ENCODE measurements around the gene OTOG. TPM values are rescaled to one million over a fixed set of nuclear protein-coding genes. Genes with fewer than 3 reads are reported as not detected.

The OTOG gene
- total and polyA plus RNA-seq, 12 donors, result not detected

DNA sequence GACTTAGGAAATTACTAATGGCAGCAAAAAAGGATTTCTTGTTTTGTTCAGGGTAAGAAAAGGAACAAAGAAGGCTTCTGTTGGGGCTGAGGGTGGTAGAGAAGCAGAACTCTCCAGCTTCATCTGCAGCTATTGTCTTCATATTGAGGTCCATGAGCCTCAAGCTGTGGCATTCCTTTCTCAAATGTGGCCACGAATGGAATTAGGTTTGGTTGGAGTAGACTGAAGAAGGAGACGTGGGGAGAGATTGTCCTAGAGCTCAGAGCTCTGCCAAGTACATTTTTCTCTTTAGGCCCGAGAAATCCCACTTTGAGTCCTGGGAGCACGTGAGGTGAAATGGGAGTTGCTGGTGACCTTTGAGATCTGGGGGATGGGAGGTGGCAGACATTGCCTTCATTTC, 146.5 kb downstream of the OTOG start:
- H3K4me3 ChIP-seq, result no peak overlapping the region
- intact Hi-C loops (cut with DNase I), result no loop called here
- peaks cover 28% of the 10 kb centered on the region for H3K27me3 ChIP-seq
- no peaks in the 10 kb centered on the region for H3K9me3 ChIP-seq (replicated peaks in 1 of 3)
- DNase-seq, result no peak
- WGBS, 4 donors, result 67 to 72% (median 70%) methylated on average over 4 of the region's 4 CpGs
- TF ChIP-seq POLR2A (IDR thresholded peaks at IDR 0.05), result no peak
- TF ChIP-seq, protein P1, sequence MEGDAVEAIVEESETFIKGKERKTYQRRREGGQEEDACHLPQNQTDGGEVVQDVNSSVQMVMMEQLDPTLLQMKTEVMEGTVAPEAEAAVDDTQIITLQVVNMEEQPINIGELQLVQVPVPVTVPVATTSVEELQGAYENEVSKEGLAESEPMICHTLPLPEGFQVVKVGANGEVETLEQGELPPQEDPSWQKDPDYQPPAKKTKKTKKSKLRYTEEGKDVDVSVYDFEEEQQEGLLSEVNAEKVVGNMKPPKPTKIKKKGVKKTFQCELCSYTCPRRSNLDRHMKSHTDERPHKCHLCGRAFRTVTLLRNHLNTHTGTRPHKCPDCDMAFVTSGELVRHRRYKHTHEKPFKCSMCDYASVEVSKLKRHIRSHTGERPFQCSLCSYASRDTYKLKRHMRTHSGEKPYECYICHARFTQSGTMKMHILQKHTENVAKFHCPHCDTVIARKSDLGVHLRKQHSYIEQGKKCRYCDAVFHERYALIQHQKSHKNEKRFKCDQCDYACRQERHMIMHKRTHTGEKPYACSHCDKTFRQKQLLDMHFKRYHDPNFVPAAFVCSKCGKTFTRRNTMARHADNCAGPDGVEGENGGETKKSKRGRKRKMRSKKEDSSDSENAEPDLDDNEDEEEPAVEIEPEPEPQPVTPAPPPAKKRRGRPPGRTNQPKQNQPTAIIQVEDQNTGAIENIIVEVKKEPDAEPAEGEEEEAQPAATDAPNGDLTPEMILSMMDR (IDR thresholded peaks at IDR 0.05), result no peak
- no peaks in the 10 kb centered on the region for H3K4me1 ChIP-seq (replicated peaks in 1 of 2)
- no peak overlapping the region for H3K27ac ChIP-seq
- H3K36me3 ChIP-seq (replicated peaks in 1 of 2), result no peaks in the 10 kb centered on the region

DNA sequence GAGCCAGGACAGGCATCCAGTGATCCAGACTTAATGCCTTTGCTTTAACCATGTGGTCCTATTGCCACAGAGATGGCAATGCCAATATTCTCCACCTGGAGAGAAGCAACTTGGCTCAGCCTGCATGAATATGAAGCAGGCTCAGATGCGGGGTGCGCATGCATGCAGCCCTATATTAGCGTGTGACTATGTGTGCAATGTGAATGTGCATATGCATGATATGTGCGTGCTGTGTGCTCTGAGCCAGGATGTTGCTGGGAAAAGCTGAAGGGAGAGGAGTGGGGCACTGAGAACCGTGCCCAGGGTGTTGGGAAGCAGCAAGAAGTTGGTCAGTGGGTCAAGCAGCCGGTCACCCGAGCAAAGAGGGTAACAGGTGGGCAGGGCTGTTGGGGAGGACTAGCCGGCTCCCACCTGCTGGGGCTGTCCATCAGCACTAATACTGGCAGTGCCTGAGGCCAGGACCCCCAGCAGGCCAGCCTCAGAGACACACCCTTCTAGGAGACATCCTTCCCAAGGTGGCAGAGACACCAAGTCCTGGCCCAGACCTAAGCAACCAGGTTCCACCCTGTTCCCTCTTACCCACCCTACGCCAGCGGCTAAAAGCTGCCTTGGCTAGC, 147.5 kb downstream of the OTOG start:
- intact Hi-C loops (cut with DNase I), result no loop called here
- no peak overlapping the region for H3K27ac ChIP-seq
- H3K36me3 ChIP-seq (replicated peaks in 1 of 2), result no peaks in the 10 kb centered on the region
- H3K9me3 ChIP-seq (replicated peaks in 1 of 3), result no peaks in the 10 kb centered on the region
- 81 to 90% (median 87%) methylated on average over 10 of the region's 10 CpGs for WGBS, 4 donors
- H3K4me1 ChIP-seq (replicated peaks in 1 of 2), result no peaks in the 10 kb centered on the region
- no peak for DNase-seq
- peaks cover 28% of the 10 kb centered on the region for H3K27me3 ChIP-seq
- no peak overlapping the region for H3K4me3 ChIP-seq
- TF ChIP-seq, protein P1 (IDR thresholded peaks at IDR 0.05), result no peak
- TF ChIP-seq POLR2A (IDR thresholded peaks at IDR 0.05), result no peak

DNA sequence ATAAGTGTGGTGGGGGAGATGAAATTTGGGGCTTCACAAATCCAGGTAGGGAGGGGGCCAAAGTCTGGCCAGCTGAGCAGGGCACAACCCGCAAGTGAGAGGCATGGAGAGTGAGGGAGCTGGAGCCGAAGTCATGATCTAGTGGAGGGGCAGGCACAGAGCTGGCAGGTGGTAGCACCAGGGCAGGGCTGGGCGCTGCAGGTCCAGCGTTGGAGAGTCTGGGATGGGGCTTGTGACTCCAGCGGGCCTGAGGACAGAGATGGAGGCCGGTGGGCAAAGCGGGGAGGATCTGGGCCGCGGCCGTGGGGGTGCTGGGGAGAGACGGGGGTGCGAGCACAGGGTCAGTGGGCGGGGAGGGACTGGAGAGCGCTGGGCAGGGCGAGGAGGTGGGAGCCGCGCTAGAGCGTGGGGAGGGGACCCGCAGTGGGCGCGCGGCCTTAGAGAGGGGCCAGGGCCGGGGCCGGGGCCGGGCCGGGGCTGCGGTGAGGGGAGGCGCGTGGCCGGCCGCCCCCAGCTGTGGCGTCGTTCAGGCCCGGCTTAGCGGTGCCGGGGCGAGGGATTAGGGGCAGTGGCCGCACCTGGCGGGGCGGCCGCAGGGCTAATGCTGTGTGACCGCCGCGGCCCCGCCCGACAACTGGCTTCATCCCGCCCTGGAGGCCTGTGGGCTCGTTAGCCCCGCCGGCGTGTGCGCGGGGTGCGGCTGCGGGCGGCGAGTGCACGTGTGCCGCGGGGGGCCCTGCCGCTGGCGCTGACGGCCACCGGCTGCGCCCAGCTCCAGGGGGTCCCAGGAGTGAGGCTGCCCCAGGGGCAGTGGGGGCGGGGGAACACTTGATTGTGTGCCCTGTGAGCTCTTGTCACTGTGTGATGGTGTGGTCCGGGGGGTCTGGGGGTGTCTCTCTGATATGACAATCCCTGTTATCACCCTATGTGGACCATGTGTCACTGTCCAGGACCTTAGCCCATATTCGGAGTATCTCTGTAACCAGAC, 148.7 kb downstream of the OTOG start:
- Histone ChIP-seq H3K36me3 (replicated peaks in 1 of 2) (no peaks in the 10 kb centered on the region), H3K27ac (no peak overlapping the region), H3K9me3 (replicated peaks in 1 of 3) (no peaks in the 10 kb centered on the region), H3K4me3 (no peak overlapping the region), H3K4me1 (replicated peaks in 1 of 2) (no peaks in the 10 kb centered on the region), H3K27me3 (peaks cover 28% of the 10 kb centered on the region)
- 7 to 27% (median 18%) methylated on average over 7 to 68 of the region's 68 CpGs for WGBS, 4 donors
- no peak for DNase-seq
- TF ChIP-seq, protein P1 (IDR thresholded peaks at IDR 0.05), result no peak
- no peak for TF ChIP-seq POLR2A (IDR thresholded peaks at IDR 0.05)
- intact Hi-C loops (cut with DNase I), result no loop called here

DNA sequence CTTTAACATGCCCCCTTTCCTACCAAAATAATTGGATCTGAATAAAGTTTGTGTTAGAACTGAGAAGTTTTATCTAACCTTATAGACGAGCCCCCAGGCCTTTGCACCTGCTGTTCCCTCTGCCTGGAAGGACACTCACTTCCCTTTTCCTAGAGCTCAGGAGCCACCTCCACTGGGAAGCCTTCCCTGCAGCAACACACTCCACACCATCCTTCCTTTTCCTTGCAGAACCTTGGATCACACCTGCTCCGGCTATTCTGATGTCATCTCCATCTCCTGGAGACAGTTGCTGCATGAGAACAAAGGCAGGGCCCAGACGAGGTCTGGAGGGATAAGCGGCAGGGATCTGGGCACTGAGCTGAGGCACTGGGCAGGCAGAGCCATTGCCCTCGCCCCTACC, 149.7 kb downstream of the OTOG start:
- no peak for DNase-seq
- no peak for TF ChIP-seq POLR2A (IDR thresholded peaks at IDR 0.05)
- TF ChIP-seq, protein P1 (IDR thresholded peaks at IDR 0.05), result no peak
- H3K4me3 ChIP-seq, result no peak overlapping the region
- H3K4me1 ChIP-seq (replicated peaks in 1 of 2), result no peaks in the 10 kb centered on the region
- intact Hi-C loops (cut with DNase I), result no loop called here
- WGBS, 4 donors, result 57 to 78% (median 71%) methylated on average over 2 to 5 of the region's 5 CpGs
- H3K36me3 ChIP-seq (replicated peaks in 1 of 2), result no peaks in the 10 kb centered on the region
- no peaks in the 10 kb centered on the region for H3K9me3 ChIP-seq (replicated peaks in 1 of 3)
- H3K27me3 ChIP-seq, result peaks cover 26% of the 10 kb centered on the region
- H3K27ac ChIP-seq, result no peak overlapping the region
